SH-SY5Y (cell line): ENCODE measurements around the gene HES4.

Experiments used
- GATA2 ChIP-seq: IDR thresholded peaks from 2 replicates; pipeline ENCODE4 v1.6.1; 2011; ENCODE audit warnings: mild to moderate bottlenecking, low read depth, low read length
- GATA3 ChIP-seq: IDR thresholded peaks from 2 replicates; pipeline ENCODE4 v1.6.1; 2011; ENCODE audit warnings: low read depth, mild to moderate bottlenecking, low read length, moderate library complexity

DNA sequence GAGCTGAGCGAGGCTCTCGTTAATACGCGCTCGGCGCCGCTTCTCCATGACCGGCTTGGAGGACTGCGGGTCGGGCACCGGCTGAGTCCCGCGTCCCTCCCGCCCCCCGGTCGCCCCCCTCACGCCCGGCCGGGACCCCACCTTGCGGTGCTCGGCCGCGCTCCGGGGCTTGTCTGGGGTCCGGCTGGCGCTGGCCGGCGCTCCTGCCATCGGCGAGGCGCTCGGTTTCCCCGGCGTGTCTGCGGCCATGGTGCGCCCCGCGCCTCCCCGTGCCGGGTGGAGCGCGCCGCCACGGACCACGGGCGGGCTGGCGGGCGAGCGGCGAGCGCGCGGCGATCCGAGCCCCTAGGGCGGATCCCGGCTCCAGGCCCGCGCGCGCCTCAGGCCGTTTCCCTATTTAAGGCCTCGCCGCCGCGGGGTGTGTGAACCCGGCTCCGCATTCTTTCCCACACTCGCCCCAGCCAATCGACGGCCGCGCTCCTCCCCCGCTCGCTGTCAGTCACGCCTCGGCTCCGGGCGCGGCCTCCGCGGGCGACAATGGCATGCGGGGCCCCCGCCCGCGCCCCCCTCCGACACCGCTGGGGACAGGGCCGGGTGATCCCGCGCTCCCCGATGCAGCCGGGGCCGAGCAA lies at the start of gene HES4:
- TF ChIP-seq GATA2 (no peak), GATA3 (no peak)
